H7 (cell line): ENCODE measurements around the gene SOS2. TPM values are rescaled to one million over a fixed set of nuclear protein-coding genes. Genes with fewer than 3 reads are reported as not detected.
A peak's percentile ranks its signal among the peaks of the same experiment; 100 is the strongest.

ENCODE experiments used
- DNase-seq: peaks from one replicate; pipeline ENCODE4 v3.0.0; 2012
- H3K27me3 ChIP-seq: 2 replicates; pipeline ENCODE4 v1.6.0; 2011; ENCODE audit warnings: mild to moderate bottlenecking, low read length; ENCODE audit not compliant: control insufficient read depth, insufficient read depth
- H3K36me3 ChIP-seq: replicated peaks from 2 replicates; pipeline ENCODE4 v1.5.1; 2011; ENCODE audit warnings: low read length; ENCODE audit not compliant: control insufficient read depth, insufficient read depth
- H3K4me3 ChIP-seq: 2 replicates; pipeline ENCODE4 v1.5.1; 2011; ENCODE audit warnings: low read depth, mild to moderate bottlenecking, control low read depth, low read length, moderate library complexity; ENCODE audit not compliant: insufficient read depth
- total RNA-seq: library from RNA; depleted of rRNA; stranded (reverse); fragments of >200 nt; shearing (Covaris generic); gene quantifications from 2 replicates; pipeline ENCODE4 v1.2.3, GENCODE V29; 2014

Gene SOS2
- total RNA-seq, 1 experiment from 2014 or later: 12.9 TPM

- Histone ChIP-seq H3K36me3 (peaks cover 21% of the 10 kb centered on the region), H3K27me3 (no peaks in the 10 kb centered on the region), H3K4me3 (peak within 1 kb of the TSS; percentile 97)
- DNase-seq: peak; percentile 94
Observed at GRCh38 chr14:50116181-50116956, 115.0 kb downstream of the SOS2 start, which contains the start of gene VCPKMT. Gene VCPKMT, minus strand, starts transcription at chr14:50116572. Its CDS starts 20 bp downstream, at chr14:50116552.

DNA sequence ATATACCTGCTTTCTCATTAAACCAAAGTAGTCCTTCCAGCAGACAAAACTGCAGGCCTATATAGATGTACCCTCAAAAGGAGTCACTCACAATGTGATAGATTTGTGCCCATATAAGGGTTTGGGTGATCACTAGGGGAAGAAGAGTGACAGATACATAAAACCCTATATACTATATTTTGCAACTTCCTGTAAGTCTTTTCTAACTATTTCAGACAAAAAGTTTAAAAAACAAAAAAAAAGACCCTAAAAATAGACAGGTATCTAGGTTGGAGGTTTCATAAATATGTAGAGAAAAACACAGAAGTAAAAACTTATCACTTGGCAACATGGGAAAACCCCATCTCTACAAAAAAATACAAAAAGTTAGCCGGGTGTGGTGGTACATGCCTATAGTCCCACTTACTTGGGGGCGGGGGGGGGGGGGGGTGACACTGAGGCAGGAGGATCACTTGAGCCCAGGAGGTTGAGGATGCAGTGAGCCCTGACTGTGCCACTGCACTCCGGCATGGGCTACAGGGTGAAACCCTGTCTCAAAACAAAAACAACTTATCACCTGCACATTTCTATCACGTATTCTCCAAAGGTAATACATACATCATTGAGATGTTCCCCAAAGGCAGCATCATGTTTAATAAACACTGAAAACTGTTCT lies 117.9 kb downstream of the SOS2 start:
- Histone ChIP-seq H3K27me3 (no peaks in the 10 kb centered on the region), H3K36me3 (peaks cover 30% of the 10 kb centered on the region), H3K4me3 (no peak overlapping the region)
- DNase-seq: no peak

GRCh38 chr14:50110323-50111037 lies 120.9 kb downstream of the SOS2 start:
- DNase-seq: no peak
- H3K4me3 ChIP-seq: no peak overlapping the region
- peaks cover 28% of the 10 kb centered on the region for H3K36me3 ChIP-seq
- H3K27me3 ChIP-seq: no peaks in the 10 kb centered on the region

DNA sequence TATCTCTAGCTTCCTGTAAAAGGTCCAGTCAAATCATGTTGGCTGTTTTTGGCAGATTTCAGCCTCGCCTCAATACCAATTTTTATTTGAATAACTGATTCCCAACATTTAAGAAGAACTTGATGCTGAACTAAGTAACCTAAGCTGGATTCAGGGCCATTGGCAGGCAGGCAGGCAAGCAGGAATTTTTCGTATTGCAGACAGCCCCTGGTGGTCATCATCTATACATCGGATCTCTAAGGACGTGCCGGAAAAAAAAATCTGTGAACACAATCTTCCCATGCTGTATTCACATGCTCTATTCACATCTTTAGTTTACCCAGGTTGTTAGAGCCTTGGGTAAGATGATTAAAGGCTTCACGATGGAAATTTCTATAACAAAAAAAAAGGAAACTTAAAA lies 122.0 kb downstream of the SOS2 start:
- Histone ChIP-seq H3K27me3 (no peaks in the 10 kb centered on the region), H3K4me3 (no peak overlapping the region), H3K36me3 (peaks cover 24% of the 10 kb centered on the region)
- no peak for DNase-seq

DNA sequence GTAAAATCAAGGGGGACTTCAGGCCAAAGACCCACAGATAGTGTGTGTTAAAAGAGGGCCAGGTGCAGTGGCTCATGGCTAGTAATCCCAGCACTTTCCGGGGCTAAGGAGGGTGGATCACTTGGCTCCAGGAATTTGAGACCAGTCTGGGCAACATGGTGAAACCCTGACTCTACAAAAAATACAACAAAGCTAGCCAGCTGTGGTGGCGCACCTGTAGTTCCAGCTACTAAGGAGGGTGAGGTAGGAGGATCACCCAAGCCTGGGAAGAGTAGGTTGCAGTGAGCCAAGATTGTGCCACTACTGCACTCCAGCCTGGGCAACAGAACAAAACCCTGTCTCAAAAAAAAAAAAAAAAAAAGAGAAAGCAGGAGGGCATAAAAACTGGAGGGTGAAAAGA lies 123.5 kb downstream of the SOS2 start:
- H3K36me3 ChIP-seq: peaks cover 19% of the 10 kb centered on the region
- H3K27me3 ChIP-seq: no peaks in the 10 kb centered on the region
- H3K4me3 ChIP-seq: no peak overlapping the region
- DNase-seq: no peak

DNA sequence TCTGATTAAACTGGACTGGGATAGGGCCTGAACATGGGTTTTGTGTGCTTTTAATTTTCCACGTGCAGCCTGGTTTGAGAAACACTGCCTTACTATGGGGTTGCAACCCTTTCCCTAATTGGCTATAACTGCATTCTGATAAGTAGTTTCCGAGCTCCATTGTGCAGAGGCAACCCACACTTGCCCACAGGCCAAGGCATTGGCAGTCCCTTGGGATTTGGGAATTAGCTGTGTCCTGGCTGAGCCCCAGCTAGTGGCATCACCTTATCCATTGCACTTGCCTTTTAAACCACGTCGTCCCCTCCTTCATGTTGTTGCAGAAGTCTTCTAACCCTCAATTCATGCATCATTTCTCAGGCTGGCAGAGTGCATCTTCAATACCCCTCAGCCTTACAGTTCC lies 125.2 kb downstream of the SOS2 start:
- DNase-seq: no peak
- Histone ChIP-seq H3K36me3 (peaks cover 7% of the 10 kb centered on the region), H3K4me3 (no peak overlapping the region), H3K27me3 (no peaks in the 10 kb centered on the region)

- DNase-seq: no peak
- Histone ChIP-seq H3K27me3 (no peaks in the 10 kb centered on the region), H3K4me3 (no peak overlapping the region), H3K36me3 (no peaks in the 10 kb centered on the region)
Observed at GRCh38 chr14:50103558-50103957, 127.8 kb downstream of the SOS2 start.

DNA sequence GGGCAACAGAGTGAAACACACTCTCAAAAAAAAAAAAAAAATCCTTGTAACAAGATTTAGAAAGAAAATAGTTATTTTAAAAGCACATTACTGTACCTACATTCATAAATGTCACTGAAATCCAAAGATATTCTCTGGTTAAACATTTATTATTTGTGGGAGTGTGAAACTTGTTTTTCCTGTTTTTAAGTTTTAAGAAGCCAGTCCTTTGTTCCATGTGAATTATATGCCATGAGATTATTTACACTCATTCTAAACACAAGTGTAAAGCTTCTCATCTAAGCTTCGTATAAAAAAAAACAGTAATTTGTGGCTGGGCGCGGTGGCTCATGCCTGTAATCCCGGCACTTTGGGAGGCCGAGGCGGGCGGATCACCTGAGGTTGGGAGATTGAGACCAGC lies 130.0 kb downstream of the SOS2 start:
- no peak overlapping the region for H3K4me3 ChIP-seq
- no peaks in the 10 kb centered on the region for H3K36me3 ChIP-seq
- no peaks in the 10 kb centered on the region for H3K27me3 ChIP-seq
- DNase-seq: no peak

- H3K27me3 ChIP-seq: no peaks in the 10 kb centered on the region
- H3K4me3 ChIP-seq: no peak overlapping the region
- DNase-seq: no peak
- no peaks in the 10 kb centered on the region for H3K36me3 ChIP-seq
Observed at GRCh38 chr14:50100805-50101204, 130.6 kb downstream of the SOS2 start.

DNA sequence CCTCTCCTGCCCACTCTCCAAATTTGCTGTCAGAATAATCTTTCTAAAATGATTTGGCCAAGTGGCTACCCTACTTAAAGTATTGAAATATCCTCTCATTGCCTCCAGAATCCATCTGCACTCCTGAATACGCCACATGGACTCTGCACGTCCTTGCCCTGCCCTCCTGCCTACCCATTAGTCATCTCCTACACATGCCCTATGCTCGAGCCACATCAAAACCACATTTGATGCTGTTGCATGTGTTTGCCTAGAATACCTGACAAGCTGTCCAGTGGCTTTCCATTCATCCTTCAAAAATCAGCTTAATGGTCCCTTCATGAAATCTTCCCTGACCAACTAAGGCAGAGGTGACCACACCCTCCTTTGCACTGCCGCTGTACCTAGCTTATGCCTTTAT lies 132.0 kb downstream of the SOS2 start:
- H3K27me3 ChIP-seq: no peaks in the 10 kb centered on the region
- H3K36me3 ChIP-seq: no peaks in the 10 kb centered on the region
- DNase-seq: no peak
- H3K4me3 ChIP-seq: no peak overlapping the region

GRCh38 chr14:50095895-50096294 lies 135.5 kb downstream of the SOS2 start:
- Histone ChIP-seq H3K27me3 (no peaks in the 10 kb centered on the region), H3K4me3 (no peak overlapping the region), H3K36me3 (no peaks in the 10 kb centered on the region)
- DNase-seq: no peak

DNA sequence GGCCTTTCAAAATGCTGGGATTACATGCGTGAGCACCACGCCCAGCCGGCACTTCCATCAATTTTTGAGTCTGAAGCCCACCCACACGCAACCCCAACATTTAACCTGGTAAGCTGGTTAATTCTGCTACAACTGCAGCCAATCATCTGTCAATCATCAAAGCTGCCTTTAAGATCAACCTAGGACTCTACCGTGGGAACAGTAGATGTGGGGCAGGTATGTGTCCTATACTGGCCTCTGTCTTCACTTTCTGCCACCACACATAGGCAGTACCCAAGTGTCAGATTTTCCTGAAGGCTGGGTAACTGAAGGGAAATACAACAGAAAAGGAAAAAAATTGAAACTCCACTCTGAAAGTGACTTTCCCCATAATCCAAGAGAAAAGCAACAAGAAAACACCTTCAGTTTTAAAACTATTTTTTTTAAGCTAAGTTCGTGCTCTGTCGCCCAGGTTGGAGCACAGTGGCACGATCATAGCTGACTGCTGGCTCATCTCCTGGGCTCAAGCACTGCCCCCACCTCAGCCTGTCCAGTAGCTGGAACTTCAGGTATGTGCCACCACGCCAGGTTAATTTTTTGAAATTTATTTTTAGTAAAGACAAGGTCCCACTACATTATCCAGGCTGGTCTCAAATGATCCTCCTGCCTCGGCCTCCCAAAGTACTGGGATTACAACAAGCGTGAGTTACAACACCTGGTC lies 137.2 kb downstream of the SOS2 start:
- DNase-seq: no peak
- Histone ChIP-seq H3K4me3 (no peak overlapping the region), H3K27me3 (no peaks in the 10 kb centered on the region), H3K36me3 (no peaks in the 10 kb centered on the region)

DNA sequence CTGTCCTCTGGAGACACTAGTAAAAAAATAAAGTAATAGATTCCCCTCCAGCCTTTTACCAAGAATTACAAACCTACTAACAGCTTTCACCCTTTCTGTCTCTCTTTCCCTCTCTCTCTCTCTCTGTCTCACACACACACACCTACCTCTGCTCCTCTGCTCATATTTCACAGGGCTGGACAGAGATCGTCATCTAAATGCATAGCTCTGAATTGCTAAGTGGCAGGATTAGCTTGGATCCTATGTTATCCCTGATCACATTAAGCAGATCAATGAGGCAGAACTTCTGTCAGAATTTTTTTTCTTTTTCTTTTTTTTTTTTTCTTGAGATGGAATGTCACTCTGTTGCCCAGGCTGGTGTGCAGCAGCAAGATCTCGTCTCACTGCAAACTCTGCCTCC lies 137.9 kb downstream of the SOS2 start:
- no peaks in the 10 kb centered on the region for H3K36me3 ChIP-seq
- H3K4me3 ChIP-seq: no peak overlapping the region
- DNase-seq: no peak
- H3K27me3 ChIP-seq: no peaks in the 10 kb centered on the region

GRCh38 chr14:50092006-50092555 lies 139.3 kb downstream of the SOS2 start:
- H3K36me3 ChIP-seq: no peaks in the 10 kb centered on the region
- no peak for DNase-seq
- no peak overlapping the region for H3K4me3 ChIP-seq
- H3K27me3 ChIP-seq: no peaks in the 10 kb centered on the region
